ENCODE results near the gene PTH1R.

PTH1R gene

DNA sequence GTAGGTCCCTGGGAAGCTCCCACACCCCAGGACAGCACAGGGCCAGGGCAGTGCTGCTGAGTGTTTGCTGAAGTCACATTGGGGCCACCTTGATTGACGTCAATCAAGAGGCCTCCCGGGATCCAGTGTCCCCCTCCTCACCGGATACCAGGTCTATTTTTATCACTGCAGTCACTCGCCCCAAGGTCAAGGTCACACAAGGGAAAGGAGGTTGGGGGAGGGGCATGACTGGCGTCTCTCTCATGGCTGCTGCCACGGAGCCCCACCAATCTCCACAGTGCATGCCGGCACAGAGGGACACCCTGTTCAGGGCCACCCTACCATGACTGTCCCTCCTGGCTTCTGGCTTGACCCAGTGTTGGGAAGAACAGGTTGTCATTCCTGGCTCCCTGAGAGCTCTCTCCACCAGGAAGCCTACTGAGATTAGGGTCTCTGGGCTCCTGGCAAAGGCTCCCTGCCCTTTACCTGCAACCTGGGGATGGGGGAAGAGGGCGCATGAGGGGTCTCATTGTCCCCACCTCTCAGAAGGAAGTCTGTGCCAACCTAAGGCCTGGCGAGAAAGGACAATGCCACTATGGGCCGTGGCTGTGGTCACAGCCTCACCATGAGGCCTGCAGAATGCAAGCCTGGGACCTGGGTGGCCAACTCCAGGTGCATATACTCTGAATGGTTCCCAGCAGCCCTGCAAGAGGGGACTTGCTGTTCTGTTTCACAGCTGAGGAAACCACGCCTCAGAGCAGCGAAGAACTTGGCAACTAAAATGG, 15.7 kb upstream of the PTH1R start:
- TF ChIP-seq, protein P1, sequence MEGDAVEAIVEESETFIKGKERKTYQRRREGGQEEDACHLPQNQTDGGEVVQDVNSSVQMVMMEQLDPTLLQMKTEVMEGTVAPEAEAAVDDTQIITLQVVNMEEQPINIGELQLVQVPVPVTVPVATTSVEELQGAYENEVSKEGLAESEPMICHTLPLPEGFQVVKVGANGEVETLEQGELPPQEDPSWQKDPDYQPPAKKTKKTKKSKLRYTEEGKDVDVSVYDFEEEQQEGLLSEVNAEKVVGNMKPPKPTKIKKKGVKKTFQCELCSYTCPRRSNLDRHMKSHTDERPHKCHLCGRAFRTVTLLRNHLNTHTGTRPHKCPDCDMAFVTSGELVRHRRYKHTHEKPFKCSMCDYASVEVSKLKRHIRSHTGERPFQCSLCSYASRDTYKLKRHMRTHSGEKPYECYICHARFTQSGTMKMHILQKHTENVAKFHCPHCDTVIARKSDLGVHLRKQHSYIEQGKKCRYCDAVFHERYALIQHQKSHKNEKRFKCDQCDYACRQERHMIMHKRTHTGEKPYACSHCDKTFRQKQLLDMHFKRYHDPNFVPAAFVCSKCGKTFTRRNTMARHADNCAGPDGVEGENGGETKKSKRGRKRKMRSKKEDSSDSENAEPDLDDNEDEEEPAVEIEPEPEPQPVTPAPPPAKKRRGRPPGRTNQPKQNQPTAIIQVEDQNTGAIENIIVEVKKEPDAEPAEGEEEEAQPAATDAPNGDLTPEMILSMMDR (IDR thresholded peaks at IDR 0.05): no peak
- no peak overlapping the region for H3K27ac ChIP-seq

DNA sequence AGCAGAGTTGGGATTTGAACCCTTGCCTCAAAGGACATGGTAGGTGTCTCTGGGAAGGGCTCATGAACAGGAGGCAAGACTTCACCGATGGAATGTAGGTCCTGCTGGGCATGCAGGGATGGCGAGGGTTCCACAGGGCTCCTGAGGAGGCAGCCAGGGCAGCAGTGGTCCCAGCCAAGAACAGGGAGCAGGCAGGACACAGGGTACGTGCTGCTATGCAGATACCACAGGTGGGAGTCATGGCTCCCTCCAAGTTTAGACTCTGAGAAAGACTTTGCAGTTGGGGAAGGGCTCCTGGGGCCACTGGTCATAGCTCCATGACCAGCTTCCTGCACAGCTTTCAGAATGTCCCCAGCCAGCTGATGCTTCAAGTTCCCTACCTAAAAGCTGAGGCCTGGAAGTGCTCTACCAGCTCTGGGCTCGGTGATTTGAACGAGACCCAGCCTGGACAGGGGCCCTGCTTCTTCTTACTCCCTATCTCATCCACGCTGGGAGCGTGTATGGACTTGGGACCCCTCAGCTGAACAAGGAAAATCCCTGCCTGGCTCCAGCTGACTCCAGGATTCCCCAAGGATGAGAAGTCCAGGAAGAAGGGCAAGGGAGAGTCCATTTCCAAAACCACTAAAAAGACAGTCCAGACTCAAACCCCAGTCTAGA, 15.0 kb upstream of the PTH1R start:
- TF ChIP-seq ZFX (IDR thresholded peaks at IDR 0.05; ENCODE audit: borderline replicate concordance): no peak

DNA sequence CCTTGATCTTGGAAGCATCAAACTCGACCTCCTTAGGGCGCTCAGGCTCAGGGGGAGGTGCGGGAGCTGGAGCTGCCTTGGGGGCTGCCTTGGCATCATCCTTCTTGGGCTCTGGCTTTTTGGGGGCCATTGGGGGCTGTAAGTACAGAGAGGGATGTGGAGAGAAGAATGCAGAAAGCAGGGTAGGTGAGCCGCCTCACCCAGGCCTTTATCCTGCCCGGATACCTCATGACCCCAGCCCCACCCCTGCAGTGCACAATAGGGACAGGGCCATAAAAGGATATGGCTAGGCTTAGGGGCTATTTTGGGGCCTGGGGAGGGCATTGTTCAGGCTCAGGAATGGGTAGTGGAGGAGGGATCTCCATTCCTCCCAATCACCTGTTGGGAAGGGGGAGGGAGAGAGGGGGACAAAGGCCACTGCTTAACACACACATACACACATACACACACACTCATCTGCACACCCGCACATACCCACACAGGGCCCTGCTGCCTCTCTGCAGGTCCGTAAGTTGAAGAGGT, 14.2 kb upstream of the PTH1R start, which contains the start of gene MYL3:
MYL3 (minus strand) TSS at position 184 of the 522 bp plus-strand sequence; CDS start at position 130, 54 bp downstream.
- no peak within 1 kb of the TSS for H3K27ac ChIP-seq
- TF ChIP-seq, protein P1 (IDR thresholded peaks at IDR 0.05): no peak
- no peak for TF ChIP-seq ZFX (IDR thresholded peaks at IDR 0.05; ENCODE audit: borderline replicate concordance)

More for the DNA sequence above, 15.0 kb upstream of the PTH1R start:
- no peak overlapping the region for H3K27ac ChIP-seq

DNA sequence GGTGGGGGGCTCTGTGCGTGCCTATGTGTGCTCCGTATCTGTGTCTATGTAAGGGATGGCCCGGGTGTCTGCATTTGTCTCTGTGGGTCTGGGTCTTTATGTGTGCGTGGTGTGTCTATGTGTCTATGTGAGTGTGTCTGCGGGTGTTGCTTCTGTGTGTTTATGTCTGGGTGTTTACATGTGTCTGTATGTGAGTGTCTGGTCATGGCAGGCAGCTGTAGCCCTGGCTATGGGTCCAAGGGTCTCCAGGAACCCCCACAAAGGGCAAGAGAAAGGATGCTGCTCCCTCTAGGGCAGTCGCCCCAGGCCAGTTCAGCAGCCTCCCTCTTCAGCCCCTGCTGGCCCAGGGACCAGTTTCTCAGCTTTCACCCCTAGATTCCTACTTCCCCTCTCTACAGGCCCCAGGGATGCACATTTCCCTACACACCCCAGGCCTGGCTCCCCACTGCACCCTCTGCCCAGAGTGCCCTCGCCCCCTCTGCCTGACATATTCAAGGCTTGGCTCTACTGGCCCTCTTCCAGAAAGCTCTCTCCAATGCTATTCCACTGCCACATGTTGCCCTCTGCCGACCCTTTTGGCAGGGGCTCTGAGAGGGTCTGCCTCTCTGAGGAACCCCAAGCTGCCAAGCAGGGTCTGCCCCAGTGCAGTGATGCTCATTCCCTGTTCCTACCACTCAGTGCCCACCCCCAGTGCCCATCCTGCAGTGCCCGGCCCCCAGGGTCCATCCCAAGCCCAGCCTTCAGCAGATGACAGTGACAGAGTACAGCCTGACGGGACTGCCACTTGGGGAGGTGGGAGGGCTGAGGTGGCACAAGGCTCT, 13.2 kb upstream of the PTH1R start:
- no peak overlapping the region for H3K27ac ChIP-seq
- TF ChIP-seq ZFX (IDR thresholded peaks at IDR 0.05; ENCODE audit: borderline replicate concordance): no peak

DNA sequence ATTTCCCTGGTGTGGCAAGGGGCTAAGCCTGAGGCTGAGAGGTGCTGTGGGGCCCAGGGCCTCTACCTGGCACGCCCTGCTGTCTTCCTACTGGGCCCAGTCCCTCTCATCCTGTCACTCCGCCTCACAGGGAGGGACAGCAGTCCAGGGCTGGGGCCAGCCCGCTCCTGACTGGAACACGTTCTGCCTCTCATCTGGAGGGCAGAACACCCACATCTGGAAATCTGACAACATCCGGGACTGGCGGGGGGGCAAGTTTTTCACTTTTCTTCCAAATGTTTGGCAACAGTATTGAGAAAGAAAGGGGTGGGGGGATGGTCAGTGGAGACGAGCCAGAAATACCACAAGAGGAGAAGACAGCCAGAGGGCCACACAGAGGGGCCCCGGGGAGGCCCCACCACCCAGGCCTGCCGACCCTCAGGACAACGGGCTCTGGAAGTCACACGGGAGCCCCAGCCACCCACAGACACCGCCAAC, 12.5 kb upstream of the PTH1R start:
- no peak for TF ChIP-seq ZFX (IDR thresholded peaks at IDR 0.05; ENCODE audit: borderline replicate concordance)
- TF ChIP-seq, protein P1 (IDR thresholded peaks at IDR 0.05): no peak
- no peak overlapping the region for H3K27ac ChIP-seq

DNA sequence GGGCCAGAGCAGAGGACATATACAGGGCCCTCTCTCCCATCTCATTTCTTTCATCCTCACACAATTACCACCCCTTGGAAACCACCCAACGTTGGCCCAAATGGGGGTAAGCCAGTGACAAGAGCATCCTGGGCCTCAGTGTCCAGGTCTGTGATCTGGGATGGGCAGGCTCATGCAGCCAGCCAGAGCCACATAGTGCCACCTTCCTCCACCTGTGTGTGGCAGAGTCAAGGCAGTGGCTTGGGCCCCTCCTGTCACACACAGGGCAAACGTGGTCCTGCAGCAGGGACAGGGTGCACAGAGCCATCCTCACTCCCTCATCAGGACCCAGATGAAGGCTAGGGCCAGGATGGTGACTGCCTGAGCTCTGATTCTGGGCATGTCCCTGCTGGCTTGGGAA, 12.0 kb upstream of the PTH1R start:
- TF ChIP-seq, protein P1 (IDR thresholded peaks at IDR 0.05): no peak
- TF ChIP-seq ZFX (IDR thresholded peaks at IDR 0.05; ENCODE audit: borderline replicate concordance): no peak
- H3K27ac ChIP-seq: no peak overlapping the region

DNA sequence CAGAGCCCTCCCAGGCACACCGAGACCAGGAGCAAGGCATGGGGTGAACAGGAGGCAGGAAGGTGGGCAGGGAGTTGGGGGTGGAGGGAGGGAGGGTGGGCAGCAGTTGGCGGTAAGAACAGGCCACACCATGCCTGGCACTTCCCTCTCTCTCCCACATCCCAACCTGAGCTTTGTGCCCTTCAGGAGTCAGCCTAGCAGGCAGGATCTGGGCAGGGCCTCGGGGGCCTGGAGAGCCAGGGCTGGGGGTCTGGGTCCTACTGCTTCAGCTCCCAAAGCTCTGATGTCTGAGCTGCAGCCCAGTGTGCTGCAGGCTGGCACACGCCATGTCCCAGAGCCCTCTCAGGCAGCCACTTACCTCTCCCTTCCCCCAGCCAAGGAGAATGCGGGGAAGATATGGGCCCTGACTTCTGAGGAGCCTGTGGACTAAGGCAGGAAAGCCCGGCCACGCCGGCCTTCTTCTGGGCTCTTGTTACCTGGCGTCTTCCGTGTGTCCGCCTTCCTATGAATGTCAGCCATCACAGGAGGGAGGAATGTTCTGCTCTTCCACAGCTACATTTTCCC, 11.4 kb upstream of the PTH1R start:
- TF ChIP-seq, protein P1 (IDR thresholded peaks at IDR 0.05): no peak
- no peak for TF ChIP-seq ZFX (IDR thresholded peaks at IDR 0.05; ENCODE audit: borderline replicate concordance)
- no peak overlapping the region for H3K27ac ChIP-seq

Measured in 22Rv1 (cell line).